ENCODE data around the gene MTOR. TPM values are rescaled to one million over a fixed set of nuclear protein-coding genes. Genes with fewer than 3 reads are reported as not detected.
"Not testable (repeated sequence)": the region's sequence is repeated elsewhere in the genome, so short reads cannot be mapped to it uniquely, and the experiment has no call there.

The MTOR gene
- total RNA-seq, 2 donors from 2014 or later: 26.2 to 28.3 TPM

DNA sequence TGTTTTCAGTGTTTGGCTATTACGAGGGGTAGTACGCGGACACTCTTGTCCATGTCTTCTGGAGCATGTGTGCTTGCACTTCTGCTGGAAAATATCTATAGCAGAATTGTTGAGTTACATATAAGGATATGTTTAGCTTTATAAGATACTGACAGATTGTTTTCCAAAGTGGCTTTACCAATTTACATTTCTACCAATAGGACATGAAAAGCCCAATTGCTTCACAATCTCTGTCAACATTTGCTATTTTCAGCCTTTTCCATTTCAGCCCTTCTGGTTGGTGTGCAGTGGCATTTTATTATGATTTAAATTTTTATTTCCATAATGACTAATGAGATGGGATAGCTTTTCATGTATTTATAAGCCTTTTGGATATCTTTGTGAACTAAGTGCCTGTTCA lies 79.5 kb downstream of the MTOR start:
- intact Hi-C loops (cut with DNase I): no loop called here
- TF ChIP-seq, protein P1, sequence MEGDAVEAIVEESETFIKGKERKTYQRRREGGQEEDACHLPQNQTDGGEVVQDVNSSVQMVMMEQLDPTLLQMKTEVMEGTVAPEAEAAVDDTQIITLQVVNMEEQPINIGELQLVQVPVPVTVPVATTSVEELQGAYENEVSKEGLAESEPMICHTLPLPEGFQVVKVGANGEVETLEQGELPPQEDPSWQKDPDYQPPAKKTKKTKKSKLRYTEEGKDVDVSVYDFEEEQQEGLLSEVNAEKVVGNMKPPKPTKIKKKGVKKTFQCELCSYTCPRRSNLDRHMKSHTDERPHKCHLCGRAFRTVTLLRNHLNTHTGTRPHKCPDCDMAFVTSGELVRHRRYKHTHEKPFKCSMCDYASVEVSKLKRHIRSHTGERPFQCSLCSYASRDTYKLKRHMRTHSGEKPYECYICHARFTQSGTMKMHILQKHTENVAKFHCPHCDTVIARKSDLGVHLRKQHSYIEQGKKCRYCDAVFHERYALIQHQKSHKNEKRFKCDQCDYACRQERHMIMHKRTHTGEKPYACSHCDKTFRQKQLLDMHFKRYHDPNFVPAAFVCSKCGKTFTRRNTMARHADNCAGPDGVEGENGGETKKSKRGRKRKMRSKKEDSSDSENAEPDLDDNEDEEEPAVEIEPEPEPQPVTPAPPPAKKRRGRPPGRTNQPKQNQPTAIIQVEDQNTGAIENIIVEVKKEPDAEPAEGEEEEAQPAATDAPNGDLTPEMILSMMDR (IDR thresholded peaks at IDR 0.05): no peak
- TF ChIP-seq POLR2A (IDR thresholded peaks at IDR 0.05): no peak
- no peak overlapping the region for H3K27ac ChIP-seq
- no peaks in the 10 kb centered on the region for H3K9me3 ChIP-seq
- H3K4me3 ChIP-seq: no peak overlapping the region
- H3K36me3 ChIP-seq (replicated peaks in 1 of 2; ENCODE audit: insufficient read depth in 1 of 2, low read depth in 2 of 2): peaks cover 0 to 1% of the 10 kb centered on the region in 2 donors
- H3K27me3 ChIP-seq: no peaks in the 10 kb centered on the region
- 96 to 100% methylated on average over 3 of the region's 3 CpGs for WGBS, 2 donors
- no peak for ATAC-seq
- H3K4me1 ChIP-seq: no peaks in the 10 kb centered on the region
- DNase-seq: no peak

DNA sequence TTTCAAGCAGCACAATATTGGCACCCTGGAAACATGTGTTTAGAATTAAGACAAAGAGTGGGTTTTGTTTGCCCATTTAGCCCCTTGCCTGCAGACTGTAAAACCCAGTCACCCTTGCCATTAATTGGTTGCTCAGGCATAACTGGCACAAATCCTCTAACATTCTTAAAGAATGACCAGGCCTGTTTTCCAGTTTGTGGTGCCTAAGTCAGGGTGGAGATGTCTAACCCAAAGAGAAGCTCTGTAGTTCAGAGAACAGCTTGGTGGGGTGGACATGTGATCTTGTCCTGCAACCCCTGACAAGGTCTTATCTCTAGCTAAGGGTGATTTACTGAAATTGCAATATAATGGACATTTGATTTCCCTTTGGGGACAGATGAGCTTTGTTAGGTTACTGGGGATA lies 82.0 kb downstream of the MTOR start:
- ATAC-seq (no peak), DNase-seq (no peak)
- Histone ChIP-seq H3K36me3 (replicated peaks in 1 of 2; ENCODE audit: insufficient read depth in 1 of 2, low read depth in 2 of 2) (peaks cover 0 to 1% of the 10 kb centered on the region in 2 donors), H3K9me3 (no peaks in the 10 kb centered on the region), H3K4me3 (no peak overlapping the region), H3K27ac (no peak overlapping the region), H3K4me1 (no peaks in the 10 kb centered on the region), H3K27me3 (no peaks in the 10 kb centered on the region)
- TF ChIP-seq, protein P1 (IDR thresholded peaks at IDR 0.05): no peak
- TF ChIP-seq POLR2A (IDR thresholded peaks at IDR 0.05): no peak
- intact Hi-C loops (cut with DNase I): no loop called here

DNA sequence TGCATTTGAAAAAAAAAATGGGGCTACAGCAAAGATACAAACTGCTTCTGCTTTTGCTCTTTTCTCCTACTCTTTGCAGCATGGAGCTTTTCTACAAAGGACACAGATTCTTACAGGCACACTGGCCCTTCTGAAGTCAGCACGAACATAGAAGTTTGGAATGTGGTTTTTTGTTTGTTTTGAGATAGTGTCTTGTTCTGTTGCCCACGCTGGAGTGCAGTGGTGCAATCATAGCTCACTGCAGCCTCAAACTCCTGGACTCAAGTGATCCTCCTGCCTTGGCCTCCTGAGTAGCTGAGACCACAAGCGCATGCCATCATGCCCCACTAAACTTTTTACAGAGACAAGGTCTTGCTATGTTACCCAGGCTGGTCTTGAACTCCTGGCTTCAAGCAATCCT lies 82.6 kb downstream of the MTOR start:
- H3K27me3 ChIP-seq; H3K4me1 ChIP-seq; intact Hi-C loops (cut with DNase I); DNase-seq; ATAC-seq; H3K36me3 ChIP-seq (replicated peaks in 1 of 2; ENCODE audit: insufficient read depth in 1 of 2, low read depth in 2 of 2); H3K27ac ChIP-seq; H3K9me3 ChIP-seq; H3K4me3 ChIP-seq: not testable (repeated sequence)
- 42 to 46% methylated on average over 3 of the region's 3 CpGs for WGBS, 2 donors

DNA sequence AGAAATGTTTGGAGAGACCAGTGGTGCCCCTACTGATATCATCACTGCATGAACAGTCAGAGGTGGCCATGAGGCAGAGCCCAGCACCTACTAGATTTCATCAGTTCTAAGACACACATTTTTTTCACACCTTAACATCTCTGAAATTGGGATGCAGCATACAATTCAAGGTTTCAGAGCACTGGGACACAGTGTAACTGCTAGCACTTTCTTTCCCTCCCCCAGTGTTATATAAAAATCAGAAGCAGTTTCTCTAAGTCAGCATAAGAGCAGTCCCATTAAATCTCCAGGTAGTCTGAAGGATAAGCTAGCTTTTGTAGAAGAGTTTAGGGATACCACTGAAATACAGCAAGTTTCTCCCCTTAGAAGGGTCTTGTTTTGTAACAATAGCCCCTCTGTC lies 83.2 kb downstream of the MTOR start:
- ATAC-seq (no peak), DNase-seq (no peak)
- TF ChIP-seq, protein P1 (IDR thresholded peaks at IDR 0.05): no peak
- no peak for TF ChIP-seq POLR2A (IDR thresholded peaks at IDR 0.05)
- no peaks in the 10 kb centered on the region for H3K9me3 ChIP-seq
- H3K4me1 ChIP-seq: no peaks in the 10 kb centered on the region
- peaks cover 0 to 1% of the 10 kb centered on the region in 2 donors for H3K36me3 ChIP-seq (replicated peaks in 1 of 2; ENCODE audit: insufficient read depth in 1 of 2, low read depth in 2 of 2)
- H3K4me3 ChIP-seq: no peak overlapping the region
- no peak overlapping the region for H3K27ac ChIP-seq
- no peaks in the 10 kb centered on the region for H3K27me3 ChIP-seq
- intact Hi-C loops (cut with DNase I): no loop called here

DNA sequence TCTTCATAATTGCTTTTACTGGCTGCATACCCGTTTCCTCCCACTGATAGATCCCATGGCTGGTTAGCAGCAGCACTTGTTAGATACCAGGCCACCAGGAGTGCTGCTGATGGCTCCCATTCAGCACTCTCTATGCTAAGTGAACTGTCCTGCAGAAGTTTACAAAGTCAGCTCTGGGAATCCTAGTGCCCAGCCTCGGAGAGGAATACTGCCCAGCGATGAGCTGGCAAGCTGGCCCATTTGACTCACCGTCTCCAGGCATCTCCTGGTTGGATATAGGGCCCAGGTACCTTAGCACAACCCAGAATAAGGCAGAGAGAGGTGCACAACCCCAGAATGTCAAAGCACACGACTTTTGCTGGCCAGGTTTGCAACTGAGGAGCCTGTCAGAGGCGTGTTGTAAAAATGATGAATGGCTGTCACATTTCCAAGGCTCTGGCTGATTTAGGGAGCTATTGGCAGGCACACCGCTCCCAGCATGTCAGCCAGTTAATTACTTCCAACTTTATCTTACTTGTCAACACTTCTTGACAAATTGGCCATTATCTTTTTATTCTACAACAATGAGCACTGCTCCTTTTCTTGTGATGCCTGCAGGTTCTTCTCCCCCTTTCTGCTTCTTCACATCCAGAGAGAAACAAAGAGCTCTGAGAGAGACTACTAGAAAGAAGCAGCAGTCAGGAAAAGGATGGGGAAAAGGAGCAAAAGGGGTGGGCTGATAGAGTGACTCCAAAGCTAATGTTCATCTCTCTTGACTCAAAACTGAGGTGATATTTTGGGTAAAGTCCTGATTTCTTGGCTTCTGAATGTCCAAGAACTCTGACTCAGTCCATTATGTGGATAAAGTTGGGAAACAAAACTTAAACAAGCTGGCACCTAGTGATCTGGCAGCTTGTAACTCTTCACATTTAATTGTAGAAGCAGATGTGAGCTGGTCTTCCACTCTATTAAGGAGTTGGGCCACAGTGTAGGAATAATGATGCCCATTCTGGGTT lies 84.0 kb downstream of the MTOR start:
- intact Hi-C loops (cut with DNase I): no loop called here
- no peak overlapping the region for H3K4me3 ChIP-seq
- 40 to 48% methylated on average over 4 to 7 of the region's 7 CpGs for WGBS, 2 donors
- no peak for TF ChIP-seq POLR2A (IDR thresholded peaks at IDR 0.05)
- TF ChIP-seq, protein P1 (IDR thresholded peaks at IDR 0.05): no peak
- no peak for ATAC-seq
- no peak overlapping the region for H3K27ac ChIP-seq
- H3K36me3 ChIP-seq (replicated peaks in 1 of 2; ENCODE audit: insufficient read depth in 1 of 2, low read depth in 2 of 2): peaks cover 0 to 1% of the 10 kb centered on the region in 2 donors
- H3K9me3 ChIP-seq: no peaks in the 10 kb centered on the region
- DNase-seq: no peak
- H3K4me1 ChIP-seq: no peaks in the 10 kb centered on the region
- H3K27me3 ChIP-seq: no peaks in the 10 kb centered on the region
